ENCODE data around the gene MEIOB.
"Not testable (repeated sequence)": the region's sequence is repeated elsewhere in the genome, so short reads cannot be mapped to it uniquely, and the experiment has no call there.

MEIOB gene

GRCh38 chr16:1877804-1878203 is 5.8 kb upstream of the MEIOB start:
- no peak for DNase-seq (ENCODE audit: low read depth)

- no peak for DNase-seq (ENCODE audit: low read depth)
These were observed 5.1 kb upstream of the MEIOB start for GRCh38 chr16:1877089-1877488.

GRCh38 chr16:1876468-1876867 is 4.5 kb upstream of the MEIOB start:
- DNase-seq (ENCODE audit: low read depth) = no peak

GRCh38 chr16:1876066-1876465 is 4.1 kb upstream of the MEIOB start:
- DNase-seq (ENCODE audit: low read depth) = not testable (repeated sequence)

GRCh38 chr16:1874854-1875253 is 2.9 kb upstream of the MEIOB start:
- DNase-seq (ENCODE audit: low read depth) = no peak

- no peak for DNase-seq (ENCODE audit: low read depth)
These were observed 1.4 kb downstream of the MEIOB start for GRCh38 chr16:1870365-1871082.

- DNase-seq (ENCODE audit: low read depth) = no peak
These were observed 5.9 kb downstream of the MEIOB start for GRCh38 chr16:1865902-1866690.

- no peak for DNase-seq (ENCODE audit: low read depth)
These were observed 8.1 kb downstream of the MEIOB start for GRCh38 chr16:1863681-1864460.

- DNase-seq (ENCODE audit: low read depth) = no peak
These were observed 9.6 kb downstream of the MEIOB start for GRCh38 chr16:1862394-1862793.

- no peak for DNase-seq (ENCODE audit: low read depth)
These were observed 10.2 kb downstream of the MEIOB start for GRCh38 chr16:1861730-1862129.

GRCh38 chr16:1859650-1860049 is 12.3 kb downstream of the MEIOB start:
- no peak for DNase-seq (ENCODE audit: low read depth)

- no peak for DNase-seq (ENCODE audit: low read depth)
These were observed 13.6 kb downstream of the MEIOB start for GRCh38 chr16:1858189-1858865.

GRCh38 chr16:1857433-1858097 is 14.4 kb downstream of the MEIOB start:
- DNase-seq (ENCODE audit: low read depth) = no peak

- DNase-seq (ENCODE audit: low read depth) = no peak
These were observed 20.2 kb downstream of the MEIOB start for GRCh38 chr16:1851793-1852192.

GRCh38 chr16:1850981-1851380 is 21.0 kb downstream of the MEIOB start:
- no peak for DNase-seq (ENCODE audit: low read depth)

GRCh38 chr16:1846416-1846815 is 25.5 kb downstream of the MEIOB start:
- DNase-seq (ENCODE audit: low read depth) = no peak

GRCh38 chr16:1845985-1846384 is 26.0 kb downstream of the MEIOB start:
- no peak for DNase-seq (ENCODE audit: low read depth)

- no peak for DNase-seq (ENCODE audit: low read depth)
These were observed 32.4 kb downstream of the MEIOB start for GRCh38 chr16:1839554-1839953.

GRCh38 chr16:1834096-1834495 is 37.9 kb downstream of the MEIOB start:
- DNase-seq (ENCODE audit: low read depth) = no peak

- no peak for DNase-seq (ENCODE audit: low read depth)
These were observed 39.0 kb downstream of the MEIOB start for GRCh38 chr16:1832838-1833454.
